HepG2 (cell line): ENCODE results near the gene WIZ. TPM values are rescaled to one million over a fixed set of nuclear protein-coding genes. Genes with fewer than 3 reads are reported as not detected.
A peak's percentile ranks its signal among the peaks of the same experiment; 100 is the strongest.

ENCODE experiments used
- EP300 ChIP-seq, 3 experiments: sonication (generic) in 1 of 3; formaldehyde crosslinking in 1 of 3; IDR thresholded peaks; 2 replicates each; pipeline versions ENCODE4 v1.5.1 to v1.6.1; 2011 to 2020; ENCODE audit warnings: low read depth in 2 of 3, low read length in 2 of 3, borderline replicate concordance in 1 of 3, improper control_type of control experiment in 1 of 3, mild to moderate bottlenecking in 1 of 3, missing genetic modification reagents in 1 of 3, moderate library complexity in 1 of 3
- HNRNPUL1 ChIP-seq: fragments of 200-400 bp; formaldehyde crosslinking; IDR thresholded peaks from 2 replicates; pipeline ENCODE4 v1.6.1; 2017; ENCODE audit warnings: low read depth, mild to moderate bottlenecking, low read length, moderate library complexity
- IRF2 ChIP-seq: IDR thresholded peaks from 2 replicates; pipeline ENCODE4 v1.6.1; 2018; ENCODE audit warnings: missing genetic modification reagents, missing compliant biosample characterization
- KLF12 ChIP-seq: sonication (generic); formaldehyde crosslinking; IDR thresholded peaks from 2 replicates; pipeline ENCODE4 v1.4.0; 2020; ENCODE audit warnings: missing genetic modification reagents, borderline replicate concordance
- NCOA5 ChIP-seq: sonication (generic); formaldehyde crosslinking; IDR thresholded peaks from 2 replicates; pipeline ENCODE4 v1.4.0; 2020; ENCODE audit warnings: missing genetic modification reagents
- PHF5A ChIP-seq: IDR thresholded peaks from one replicate; pipeline ENCODE4 v1.6.1; 2018; ENCODE audit warnings: low read depth, missing genetic modification reagents; ENCODE audit not compliant: unreplicated experiment
- RAD21 ChIP-seq: fragments of 450-650 bp; formaldehyde crosslinking; IDR thresholded peaks from 2 replicates; pipeline ENCODE4 v1.5.0; 2020; ENCODE audit warnings: mild to moderate bottlenecking
- SIX4 ChIP-seq: sonication (generic); formaldehyde crosslinking; IDR thresholded peaks from 2 replicates; pipeline ENCODE4 v1.4.0; 2020; ENCODE audit warnings: missing genetic modification reagents
- TCF7L2 ChIP-seq: IDR thresholded peaks from 2 replicates; pipeline ENCODE4 v1.6.1; 2011; ENCODE audit warnings: mild to moderate bottlenecking, low read depth, low read length, moderate library complexity
- ZNF33B ChIP-seq: sonication (generic); formaldehyde crosslinking; IDR thresholded peaks from 2 replicates; pipeline ENCODE4 v1.5.1; 2020; ENCODE audit warnings: mild to moderate bottlenecking, missing genetic modification reagents
- ZNF383 ChIP-seq: sonication (generic); formaldehyde crosslinking; IDR thresholded peaks from 2 replicates; pipeline ENCODE4 v1.4.0; 2020; ENCODE audit warnings: missing genetic modification reagents, mild to moderate bottlenecking, borderline replicate concordance
- ZNF431 ChIP-seq: sonication (generic); formaldehyde crosslinking; IDR thresholded peaks from 2 replicates; pipeline ENCODE4 v1.9.0; 2022; ENCODE audit warnings: missing genetic modification reagents, low read depth, mild to moderate bottlenecking, borderline replicate concordance
- ZNF720 ChIP-seq: sonication (generic); formaldehyde crosslinking; IDR thresholded peaks from 2 replicates; pipeline ENCODE4 v1.4.0; 2020; ENCODE audit warnings: missing genetic modification reagents
- polyA plus RNA-seq, 8 experiments: library from polyadenylated mRNA; depleted of rRNA in 3 of 8; stranded (reverse) in 7 of 8; unstranded in 1 of 8; fragments of >200 nt; fragmentation: Illumina TruSeq in 4 of 8; extraction: Trizol in 4 of 8; gene quantifications; 2 replicates each; pipeline versions ENCODE4 v1.2.1 to v1.2.3, GENCODE V29; 2011 to 2016; ENCODE audit warnings: low read depth in 4 of 8, missing spikeins in 1 of 8, mixed read lengths in 1 of 8; ENCODE audit not compliant: insufficient read depth in 1 of 8
- total RNA-seq, 5 experiments: library from RNA; depleted of rRNA; stranded (reverse); fragments of >200 nt; fragmentation: Illumina TruSeq; extraction: Trizol; gene quantifications; 2 replicates each; pipeline ENCODE4 v1.2.3, GENCODE V29; 2016; ENCODE audit warnings: low read depth in 1 of 5
- TF ChIP-seq, protein P1 (sequence below): sonication (generic); formaldehyde crosslinking; IDR thresholded peaks from 2 replicates; pipeline ENCODE4 v1.5.0; 2020; ENCODE audit warnings: missing genetic modification reagents
- TF ChIP-seq, protein P2 (sequence below): sonication (generic); formaldehyde crosslinking; IDR thresholded peaks from 2 replicates; pipeline ENCODE4 v1.5.1; 2020; ENCODE audit warnings: missing genetic modification reagents, mild to moderate bottlenecking, borderline replicate concordance
- TF ChIP-seq, protein P3 (sequence below): sonication (generic); formaldehyde crosslinking; IDR thresholded peaks from 2 replicates; pipeline ENCODE4 v1.9.0; 2022; ENCODE audit warnings: low read depth, missing genetic modification reagents
- TF ChIP-seq, protein P4 (sequence below): IDR thresholded peaks from 2 replicates; pipeline ENCODE4 v1.6.1; 2012; ENCODE audit warnings: low read depth, low read length, improper control_type of control experiment
- TF ChIP-seq, protein P5 (sequence below): sonication (generic); formaldehyde crosslinking; IDR thresholded peaks from 2 replicates; pipeline ENCODE4 v1.9.0; 2021; ENCODE audit warnings: missing genetic modification reagents, borderline replicate concordance

Gene WIZ
- total and polyA plus RNA-seq, 2 of the 13 experiments (the other 11 are each of a cell fraction or from before 2014, with no cell fraction given) = 4.7 to 4.8 TPM

DNA sequence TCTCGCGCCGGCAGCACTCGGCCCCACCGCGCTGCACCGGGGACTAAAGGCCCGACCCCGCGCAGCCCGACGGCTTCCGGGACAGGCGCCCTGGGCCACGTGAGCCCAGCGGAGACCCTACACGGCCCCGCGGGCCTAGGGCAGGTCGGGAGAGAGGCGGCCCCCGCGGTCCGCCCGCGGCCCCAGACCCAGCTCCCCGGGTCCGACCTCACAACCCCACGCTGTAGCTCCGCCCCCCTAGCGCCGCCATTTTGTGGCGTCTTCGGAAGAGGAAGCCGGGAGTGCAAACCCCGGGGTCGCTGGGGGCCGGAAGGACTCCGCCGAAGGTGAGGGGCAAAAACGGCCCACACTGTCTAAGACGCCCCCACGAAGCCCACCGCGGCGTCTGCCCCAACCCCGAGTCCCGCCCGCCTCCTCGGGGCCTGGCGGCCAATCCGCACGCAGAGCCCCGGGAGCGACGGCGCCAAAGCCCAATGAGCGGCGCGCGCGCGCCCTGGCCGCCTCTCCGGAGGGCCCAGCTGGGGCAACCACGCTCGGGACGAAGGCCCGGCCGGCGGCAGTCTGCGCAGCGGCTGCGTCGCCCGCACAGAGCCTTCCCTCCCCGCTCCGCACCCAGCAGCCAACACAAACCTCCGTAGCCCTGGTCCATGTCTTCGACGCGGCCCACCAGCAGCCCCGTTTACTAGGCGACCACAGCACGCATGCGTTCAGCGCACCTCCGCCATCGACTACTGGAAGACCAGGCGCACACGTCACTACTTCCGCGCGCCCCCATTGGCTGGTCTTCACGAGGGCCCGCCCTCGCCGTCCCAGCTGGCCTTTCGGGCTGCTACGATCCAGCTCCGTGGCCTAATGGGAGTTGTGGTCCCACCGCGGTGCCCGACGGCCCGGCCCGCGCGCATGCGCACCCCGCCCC is 70.4 kb downstream of the WIZ start, which contains the start of gene AKAP8 (continued):
- TF ChIP-seq, protein P1, sequence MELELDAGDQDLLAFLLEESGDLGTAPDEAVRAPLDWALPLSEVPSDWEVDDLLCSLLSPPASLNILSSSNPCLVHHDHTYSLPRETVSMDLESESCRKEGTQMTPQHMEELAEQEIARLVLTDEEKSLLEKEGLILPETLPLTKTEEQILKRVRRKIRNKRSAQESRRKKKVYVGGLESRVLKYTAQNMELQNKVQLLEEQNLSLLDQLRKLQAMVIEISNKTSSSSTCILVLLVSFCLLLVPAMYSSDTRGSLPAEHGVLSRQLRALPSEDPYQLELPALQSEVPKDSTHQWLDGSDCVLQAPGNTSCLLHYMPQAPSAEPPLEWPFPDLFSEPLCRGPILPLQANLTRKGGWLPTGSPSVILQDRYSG (CRISPR knock-in tag) = 0 out of 2 replicates have a peak, but pooled peaks have one; percentile 16
- TF ChIP-seq ZNF431 (CRISPR knock-in tag) (no peak), ZNF33B (CRISPR knock-in tag) (0 out of 2 replicates have a peak, but pooled peaks have one; percentile 31), KLF12 (CRISPR knock-in tag) (peak; percentile 82; the same call in 1 of the 2 replicates), NCOA5 (CRISPR knock-in tag) (no peak), TCF7L2 (no peak), HNRNPUL1 (no peak; the same call in 1 of the 2 replicates), RAD21 (CRISPR knock-in tag) (peak; percentile 10; the same call in 1 of the 2 replicates), IRF2 (CRISPR knock-in tag) (peak; percentile 91), PHF5A (CRISPR knock-in tag) (peak; percentile 18), SIX4 (CRISPR knock-in tag) (no peak), ZNF720 (no peak), ZNF383 (CRISPR knock-in tag) (no peak), EP300 (IDR thresholded peaks at IDR 0.05; ENCODE audit: low read depth in 2 of 2, low read length in 2 of 2) (peak in 1 of 2 experiments; percentile 4; a peak in 1 of 4 replicates), EP300 (CRISPR knock-in tag; IDR thresholded peaks at IDR 0.05; ENCODE audit: borderline replicate concordance) (no peak)
- TF ChIP-seq, protein P2, sequence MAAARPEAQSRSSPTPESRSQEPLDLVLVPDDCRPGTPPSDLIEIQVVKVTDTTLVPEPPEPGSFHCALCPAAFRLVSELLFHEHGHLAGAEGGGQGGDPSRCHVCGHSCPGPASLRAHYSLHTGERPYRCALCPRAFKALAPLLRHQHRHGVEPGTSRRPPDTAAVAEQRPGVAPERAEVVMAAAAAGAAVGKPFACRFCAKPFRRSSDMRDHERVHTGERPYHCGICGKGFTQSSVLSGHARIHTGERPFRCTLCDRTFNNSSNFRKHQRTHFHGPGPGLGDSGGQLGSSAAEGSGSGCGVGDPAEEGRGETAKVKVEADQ (CRISPR knock-in tag) = no peak
- TF ChIP-seq, protein P3, sequence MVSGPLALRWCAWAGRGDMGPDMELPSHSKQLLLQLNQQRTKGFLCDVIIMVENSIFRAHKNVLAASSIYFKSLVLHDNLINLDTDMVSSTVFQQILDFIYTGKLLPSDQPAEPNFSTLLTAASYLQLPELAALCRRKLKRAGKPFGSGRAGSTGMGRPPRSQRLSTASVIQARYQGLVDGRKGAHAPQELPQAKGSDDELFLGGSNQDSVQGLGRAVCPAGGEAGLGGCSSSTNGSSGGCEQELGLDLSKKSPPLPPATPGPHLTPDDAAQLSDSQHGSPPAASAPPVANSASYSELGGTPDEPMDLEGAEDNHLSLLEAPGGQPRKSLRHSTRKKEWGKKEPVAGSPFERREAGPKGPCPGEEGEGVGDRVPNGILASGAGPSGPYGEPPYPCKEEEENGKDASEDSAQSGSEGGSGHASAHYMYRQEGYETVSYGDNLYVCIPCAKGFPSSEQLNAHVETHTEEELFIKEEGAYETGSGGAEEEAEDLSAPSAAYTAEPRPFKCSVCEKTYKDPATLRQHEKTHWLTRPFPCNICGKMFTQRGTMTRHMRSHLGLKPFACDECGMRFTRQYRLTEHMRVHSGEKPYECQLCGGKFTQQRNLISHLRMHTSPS (CRISPR knock-in tag) = no peak
- TF ChIP-seq, protein P4, sequence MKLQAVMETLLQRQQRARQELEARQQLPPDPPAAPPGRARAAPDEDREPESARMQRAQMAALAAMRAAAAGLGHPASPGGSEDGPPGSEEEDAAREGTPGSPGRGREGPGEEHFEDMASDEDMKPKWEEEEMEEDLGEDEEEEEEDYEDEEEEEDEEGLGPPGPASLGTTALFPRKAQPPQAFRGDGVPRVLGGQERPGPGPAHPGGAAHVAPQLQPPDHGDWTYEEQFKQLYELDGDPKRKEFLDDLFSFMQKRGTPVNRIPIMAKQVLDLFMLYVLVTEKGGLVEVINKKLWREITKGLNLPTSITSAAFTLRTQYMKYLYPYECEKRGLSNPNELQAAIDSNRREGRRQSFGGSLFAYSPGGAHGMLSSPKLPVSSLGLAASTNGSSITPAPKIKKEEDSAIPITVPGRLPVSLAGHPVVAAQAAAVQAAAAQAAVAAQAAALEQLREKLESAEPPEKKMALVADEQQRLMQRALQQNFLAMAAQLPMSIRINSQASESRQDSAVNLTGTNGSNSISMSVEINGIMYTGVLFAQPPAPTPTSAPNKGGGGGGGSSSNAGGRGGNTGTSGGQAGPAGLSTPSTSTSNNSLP = no peak
- TF ChIP-seq, protein P5, sequence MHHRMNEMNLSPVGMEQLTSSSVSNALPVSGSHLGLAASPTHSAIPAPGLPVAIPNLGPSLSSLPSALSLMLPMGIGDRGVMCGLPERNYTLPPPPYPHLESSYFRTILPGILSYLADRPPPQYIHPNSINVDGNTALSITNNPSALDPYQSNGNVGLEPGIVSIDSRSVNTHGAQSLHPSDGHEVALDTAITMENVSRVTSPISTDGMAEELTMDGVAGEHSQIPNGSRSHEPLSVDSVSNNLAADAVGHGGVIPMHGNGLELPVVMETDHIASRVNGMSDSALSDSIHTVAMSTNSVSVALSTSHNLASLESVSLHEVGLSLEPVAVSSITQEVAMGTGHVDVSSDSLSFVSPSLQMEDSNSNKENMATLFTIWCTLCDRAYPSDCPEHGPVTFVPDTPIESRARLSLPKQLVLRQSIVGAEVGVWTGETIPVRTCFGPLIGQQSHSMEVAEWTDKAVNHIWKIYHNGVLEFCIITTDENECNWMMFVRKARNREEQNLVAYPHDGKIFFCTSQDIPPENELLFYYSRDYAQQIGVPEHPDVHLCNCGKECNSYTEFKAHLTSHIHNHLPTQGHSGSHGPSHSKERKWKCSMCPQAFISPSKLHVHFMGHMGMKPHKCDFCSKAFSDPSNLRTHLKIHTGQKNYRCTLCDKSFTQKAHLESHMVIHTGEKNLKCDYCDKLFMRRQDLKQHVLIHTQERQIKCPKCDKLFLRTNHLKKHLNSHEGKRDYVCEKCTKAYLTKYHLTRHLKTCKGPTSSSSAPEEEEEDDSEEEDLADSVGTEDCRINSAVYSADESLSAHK (CRISPR knock-in tag) = no peak
